Right lobe of liver (tissue), 6 donors: Measurements from ENCODE around the gene POP4. TPM values are rescaled to one million over a fixed set of nuclear protein-coding genes. Genes with fewer than 3 reads are reported as not detected.

Source experiments
- ATAC-seq, 4 donors: fragments of 200-7000 bp; cut with Tn5 transposase; one replicate each; pipeline ENCODE4 v1.9.1; 2020; ENCODE audit warnings: mild to moderate bottlenecking in 4 of 4, moderate library complexity in 4 of 4
- DNase-seq, 3 donors: peaks; one replicate each; pipeline ENCODE4 v3.0.0-alpha.2; 2020
- H3K27ac ChIP-seq, 3 donors: fragments of 200-600 bp; one replicate each; pipeline ENCODE4 v1.8.0; 2022
- H3K27me3 ChIP-seq, 2 donors: fragments of 200-600 bp; one replicate each; pipeline ENCODE4 v1.8.0; 2022
- H3K36me3 ChIP-seq, 4 donors: fragments of 200-600 bp; sonication (generic) in 1 of 4; one replicate each; pipeline versions ENCODE4 v1.5.1 to v1.8.0; 2017 to 2022; ENCODE audit warnings: control low read depth in 1 of 4
- H3K4me1 ChIP-seq, 4 donors: fragments of 200-600 bp; sonication (generic) in 1 of 4; one replicate each; pipeline versions ENCODE4 v1.5.1 to v1.8.0; 2017 to 2022; ENCODE audit warnings: control low read depth in 1 of 4
- H3K4me3 ChIP-seq, 3 donors: fragments of 200-600 bp; one replicate each; pipeline ENCODE4 v1.8.0; 2022
- H3K9me3 ChIP-seq, 4 donors: fragments of 200-600 bp; sonication (generic) in 1 of 4; one replicate each; pipeline versions ENCODE4 v1.5.1 to v1.8.0; 2017 to 2022; ENCODE audit warnings: control low read depth in 1 of 4
- CTCF ChIP-seq, 4 donors: fragments of 200-600 bp in 3 of 4; fragments of 450-650 bp in 1 of 4; IDR thresholded peaks; one replicate each; pipeline versions ENCODE4 v1.5.1 to v1.8.0; 2016 to 2022; ENCODE audit warnings: antibody characterized with exemption in 4 of 4, mild to moderate bottlenecking in 2 of 4
- POLR2A ChIP-seq: fragments of 450-650 bp; IDR thresholded peaks from one replicate; pipeline ENCODE4 v1.6.1; 2017; ENCODE audit warnings: antibody characterized with exemption, mild to moderate bottlenecking
- WGBS: methylation state at CpG from one replicate; pipeline ENCODE4 v1.1.6; 2018; ENCODE audit warnings: low coverage, low lambda C conversion rate; ENCODE audit not compliant: insufficient coverage; ENCODE audit errors: missing lambda C conversion rate; 5-methylcytosine and 5-hydroxymethylcytosine counted together
- intact Hi-C, 2 donors: fragments of 100-400 bp; cut with DNase I; formaldehyde crosslinking; loops; one replicate each; pipeline versions ENCODE4 v1.11.2 to v1.14.1; 2022
- total RNA-seq, 6 experiments: library from RNA; depleted of rRNA in 2 of 6; stranded (reverse); fragments of >200 nt in 2 of 6; fragmentation: NEBNext Ultra II Directional in 3 of 6; extraction: Animal tissue kit (Norgen Biotek cat#: 25700) in 3 of 6; gene quantifications; one replicate each; pipeline versions ENCODE4 v1.1.0 to v1.2.4, GENCODE V29; 2016 to 2023
- donor health status: DM: no; HTN: yes; CAD: no.
- donor health status: DM: no; HTN: no; CAD: no.
- donor health status: DM: no; HTN: no; CAD: no.
- donor health status: DM: no; HTN: yes; CAD: no.
- donor health status: DM: no; HTN: yes; CAD: no.

The POP4 gene
- total RNA-seq, 6 experiments from 2014 or later: 28.5 to 58.5 (median 34.8) TPM

- no peak for TF ChIP-seq POLR2A
- TF ChIP-seq CTCF (IDR thresholded peaks at IDR 0.05): no peak
Observed at GRCh38 chr19:29561601-29562000, 44.5 kb upstream of the POP4 start.

GRCh38 chr19:29562299-29563297 is 43.5 kb upstream of the POP4 start:
- DNase-seq (no peak), ATAC-seq (no peak)
- TF ChIP-seq POLR2A: no peak
- no peak for TF ChIP-seq CTCF (IDR thresholded peaks at IDR 0.05)
- no peak overlapping the region for H3K27ac ChIP-seq
- WGBS: 59% methylated on average over 5 of the region's 16 CpGs
- no peak overlapping the region for H3K4me3 ChIP-seq
- no peaks in the 10 kb centered on the region for H3K27me3 ChIP-seq
- intact Hi-C loops: no loop called here
- H3K4me1 ChIP-seq: no peaks in the 10 kb centered on the region
- H3K36me3 ChIP-seq: no peaks in the 10 kb centered on the region
- no peaks in the 10 kb centered on the region for H3K9me3 ChIP-seq

More at GRCh38 chr19:29561601-29562000, 44.5 kb upstream of the POP4 start:
- intact Hi-C loops: no loop called here
- ATAC-seq (no peak), DNase-seq (no peak)
- WGBS: 49% methylated on average over 7 of the region's 9 CpGs
- Histone ChIP-seq H3K4me1 (no peaks in the 10 kb centered on the region), H3K27me3 (no peaks in the 10 kb centered on the region), H3K9me3 (no peaks in the 10 kb centered on the region), H3K27ac (no peak overlapping the region), H3K4me3 (no peak overlapping the region), H3K36me3 (no peaks in the 10 kb centered on the region)

- Histone ChIP-seq H3K36me3 (no peaks in the 10 kb centered on the region), H3K27me3 (no peaks in the 10 kb centered on the region), H3K9me3 (no peaks in the 10 kb centered on the region), H3K4me1 (no peaks in the 10 kb centered on the region), H3K4me3 (no peak overlapping the region), H3K27ac (no peak overlapping the region)
- 52% methylated on average over 11 of the region's 11 CpGs for WGBS
- no peak for TF ChIP-seq POLR2A
- ATAC-seq (no peak), DNase-seq (no peak)
- intact Hi-C loops: no loop called here
Observed at GRCh38 chr19:29563486-29564101, 42.5 kb upstream of the POP4 start.

- no peak for DNase-seq
- ATAC-seq: no peak
Observed at GRCh38 chr19:29564574-29565005, 41.5 kb upstream of the POP4 start.

More at GRCh38 chr19:29564574-29565005, 41.5 kb upstream of the POP4 start:
- TF ChIP-seq POLR2A (no peak), CTCF (IDR thresholded peaks at IDR 0.05) (no peak)
- no peaks in the 10 kb centered on the region for H3K27me3 ChIP-seq
- no peaks in the 10 kb centered on the region for H3K9me3 ChIP-seq
- 26% methylated on average over 10 of the region's 11 CpGs for WGBS
- H3K27ac ChIP-seq: no peak overlapping the region
- H3K4me3 ChIP-seq: no peak overlapping the region
- no peaks in the 10 kb centered on the region for H3K4me1 ChIP-seq
- intact Hi-C loops: no loop called here
- H3K36me3 ChIP-seq: no peaks in the 10 kb centered on the region
